Kidney glomerular epithelial cell (primary cell): ENCODE measurements around the gene LLPH.

Source experiments
- DNase-seq: peaks from one replicate; lab custom pipeline; 2025; lab: John Stamatoyannopoulos, UW

Gene LLPH

DNA sequence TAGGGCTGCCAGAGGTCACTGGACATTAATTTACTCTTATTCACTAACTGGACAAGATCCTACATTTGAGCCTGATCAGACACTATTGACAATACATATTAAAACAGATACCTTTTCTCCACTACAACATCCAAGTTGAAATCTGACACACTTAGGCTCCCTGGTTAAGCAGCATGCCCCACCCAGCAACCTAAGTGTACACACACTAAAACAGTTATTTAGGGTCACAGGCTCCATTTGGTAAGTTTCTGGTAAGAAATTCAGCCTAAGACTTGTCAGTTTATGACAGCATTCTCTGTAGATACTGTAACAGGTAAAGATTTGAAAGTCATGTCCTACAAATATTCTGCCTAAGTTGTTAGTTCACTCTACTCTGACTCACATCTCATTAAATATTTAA is 12.3 kb upstream of the LLPH start:
- no peak for DNase-seq

DNA sequence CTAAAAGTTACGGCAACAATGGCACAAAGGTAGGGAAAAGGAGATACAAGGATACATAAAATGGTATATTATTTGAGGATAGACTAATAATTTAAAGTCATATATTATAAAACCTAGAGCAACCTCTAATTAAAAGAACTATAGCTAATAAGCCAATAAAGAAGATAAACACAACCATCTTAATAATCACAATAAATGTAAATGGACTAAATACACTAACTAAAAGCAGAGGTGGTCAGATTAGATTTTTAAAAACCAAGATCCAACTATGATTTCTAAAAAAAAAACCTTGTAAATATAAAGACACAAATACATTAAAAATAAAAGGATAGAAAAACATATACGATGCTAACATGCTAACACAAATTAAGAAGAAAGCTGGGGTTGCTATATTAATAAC is 10.7 kb upstream of the LLPH start:
- no peak for DNase-seq

DNA sequence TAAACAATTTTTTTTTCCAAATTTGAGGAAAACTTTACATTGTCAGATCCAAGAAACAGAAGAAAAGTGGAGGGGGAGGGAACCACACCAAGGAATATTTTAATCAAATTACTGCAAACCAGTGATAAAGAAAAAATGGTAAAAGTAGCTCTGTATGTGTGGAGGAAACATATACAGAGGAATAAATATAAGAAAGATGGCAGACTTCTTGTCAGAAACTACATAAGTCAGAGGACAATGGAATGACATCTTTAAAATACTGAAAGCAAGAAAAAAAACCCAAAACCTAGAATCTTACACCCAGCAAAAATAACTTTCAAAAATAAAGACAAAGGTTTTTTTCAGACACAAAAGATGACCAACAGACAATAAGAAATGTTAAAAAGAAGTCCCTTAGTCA is 10.2 kb upstream of the LLPH start:
- DNase-seq = no peak

DNA sequence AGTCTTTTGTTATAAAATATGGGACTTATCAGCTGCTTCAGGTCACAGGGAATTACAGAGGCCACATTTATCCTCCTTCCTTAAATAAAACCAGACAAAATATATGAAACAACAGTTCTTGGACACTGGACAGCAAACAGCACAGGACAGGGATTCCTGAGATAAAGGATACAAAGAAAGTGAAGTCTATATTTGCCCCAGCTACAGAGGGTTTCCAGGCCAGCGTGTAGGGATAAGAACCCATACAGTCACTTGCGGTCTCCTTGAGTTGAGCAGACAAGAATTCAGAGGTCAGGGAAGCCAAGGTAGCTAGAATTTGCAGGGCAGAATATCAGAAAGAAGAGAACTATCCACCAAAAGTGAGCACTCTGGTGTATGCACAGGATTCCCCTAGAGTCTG is 8.8 kb upstream of the LLPH start:
- no peak for DNase-seq

DNA sequence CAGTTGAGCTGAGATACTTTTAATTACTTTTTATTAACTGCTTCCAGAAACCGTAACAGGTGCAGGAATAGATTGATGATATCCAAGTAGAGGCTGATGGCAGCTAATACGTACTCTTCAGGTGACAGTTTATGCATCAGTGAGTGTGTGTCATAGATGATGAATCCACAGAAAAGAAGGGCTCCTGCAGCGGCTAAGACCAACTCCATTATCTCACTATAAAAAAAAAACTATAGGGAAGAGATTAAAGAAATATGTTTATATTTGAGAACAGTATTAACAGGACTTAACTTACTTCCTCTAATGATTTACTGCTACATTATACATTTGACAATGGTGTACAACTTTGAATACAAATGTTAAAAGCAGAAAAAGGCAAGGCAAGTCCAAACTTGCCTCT is 7.4 kb upstream of the LLPH start:
- DNase-seq = no peak

DNA sequence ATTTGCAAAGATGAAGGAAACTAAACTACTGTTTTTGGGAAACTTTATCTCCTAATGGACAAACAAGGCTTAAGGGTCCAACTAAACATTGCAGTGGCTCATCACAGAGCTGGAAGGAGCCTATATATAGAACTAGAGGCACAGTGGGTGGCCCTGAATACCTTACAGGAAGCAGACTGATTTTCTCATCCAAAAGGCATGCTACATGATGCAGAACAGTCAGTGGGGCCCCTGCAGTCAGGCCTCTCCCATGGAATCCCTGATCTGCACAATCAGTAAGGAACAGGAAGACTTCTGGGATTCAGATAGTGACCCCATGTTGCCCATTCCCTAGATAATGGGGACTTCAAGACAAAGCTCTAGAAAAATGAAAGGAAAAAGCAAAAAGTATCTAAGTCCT is 1.9 kb upstream of the LLPH start:
- DNase-seq = peak; percentile 87

DNA sequence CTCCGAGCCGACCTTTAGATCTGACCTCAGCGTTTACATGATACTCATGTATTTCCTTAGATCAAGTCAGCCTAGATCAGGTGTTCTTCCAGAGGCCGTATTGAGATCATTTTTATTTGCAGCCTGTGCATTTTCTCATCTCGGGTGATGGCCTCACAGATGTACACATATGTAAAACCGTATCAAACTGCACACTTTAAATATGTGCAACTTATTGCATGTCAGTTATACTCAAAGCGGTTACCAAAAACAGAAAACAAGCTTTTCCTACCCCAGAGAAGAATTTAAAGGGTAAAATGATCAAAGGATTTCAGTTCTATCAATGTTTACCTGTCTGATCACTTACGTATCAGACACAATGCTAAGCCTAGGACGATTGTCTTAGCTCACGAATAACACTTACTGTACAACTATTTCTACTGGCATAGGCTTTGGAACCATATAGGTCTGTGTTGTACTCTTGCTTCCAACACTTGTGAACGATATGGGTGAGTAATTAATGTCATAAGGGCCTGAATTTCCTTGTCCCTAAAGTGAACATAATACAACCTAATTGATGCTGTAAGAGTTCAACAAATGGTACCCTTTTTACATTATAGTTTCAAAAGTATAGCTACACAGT is 628 bp upstream of the LLPH start:
- DNase-seq = no peak

DNA sequence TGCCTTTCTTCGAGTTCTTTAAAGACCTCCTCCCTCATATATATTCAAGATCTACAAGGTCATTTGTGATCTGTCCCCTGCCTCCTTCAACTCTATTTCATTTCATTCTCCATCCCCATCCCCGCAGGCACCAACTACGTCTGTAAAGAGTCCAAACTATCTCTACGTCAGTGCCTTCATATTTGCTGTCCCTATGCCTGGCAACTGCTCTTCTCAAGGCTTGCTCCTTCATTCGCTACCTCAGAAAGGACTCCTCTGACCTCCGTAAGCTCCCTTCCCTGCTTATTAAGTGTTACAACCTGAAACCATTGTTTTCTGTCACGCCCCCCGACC is 650 bp downstream of the LLPH start:
- no peak for DNase-seq

DNA sequence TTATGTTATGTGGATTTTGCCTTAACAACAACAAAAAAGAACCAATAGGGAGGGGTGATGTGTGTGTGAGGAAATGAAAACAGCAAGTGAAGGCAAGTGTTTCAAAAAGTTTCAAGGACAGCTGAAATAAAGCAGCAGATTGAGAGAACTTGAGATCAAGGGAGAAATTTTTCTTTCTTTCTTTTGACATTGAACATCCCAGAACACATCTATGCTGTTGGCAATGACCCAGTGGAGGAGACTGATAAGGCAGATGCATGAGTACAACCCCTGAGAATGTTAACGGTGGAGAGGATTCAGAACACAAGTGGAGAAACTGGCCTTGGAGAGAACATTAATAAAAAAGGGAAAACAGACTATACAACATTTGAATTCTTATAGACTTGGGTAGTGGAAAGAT is 2.9 kb downstream of the LLPH start:
- DNase-seq = no peak

DNA sequence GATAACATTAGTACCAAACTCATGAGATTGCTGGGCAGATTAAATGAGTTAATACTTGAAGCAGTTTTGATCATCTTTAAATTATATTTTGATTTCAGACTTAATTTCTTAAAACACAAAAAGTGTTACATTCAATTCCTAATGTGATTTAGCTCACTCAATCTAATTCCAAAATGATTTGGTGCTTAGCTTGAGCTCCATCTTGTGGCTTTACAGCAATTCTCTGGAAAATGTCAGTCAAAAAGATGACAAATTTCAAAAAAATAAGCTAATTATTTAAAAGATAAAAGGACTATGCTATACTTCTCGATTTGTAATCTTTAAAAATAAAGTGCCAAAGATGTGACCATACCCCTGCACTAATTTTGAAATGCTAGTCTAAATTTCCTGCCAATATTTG is 10.1 kb downstream of the LLPH start:
- DNase-seq = no peak

DNA sequence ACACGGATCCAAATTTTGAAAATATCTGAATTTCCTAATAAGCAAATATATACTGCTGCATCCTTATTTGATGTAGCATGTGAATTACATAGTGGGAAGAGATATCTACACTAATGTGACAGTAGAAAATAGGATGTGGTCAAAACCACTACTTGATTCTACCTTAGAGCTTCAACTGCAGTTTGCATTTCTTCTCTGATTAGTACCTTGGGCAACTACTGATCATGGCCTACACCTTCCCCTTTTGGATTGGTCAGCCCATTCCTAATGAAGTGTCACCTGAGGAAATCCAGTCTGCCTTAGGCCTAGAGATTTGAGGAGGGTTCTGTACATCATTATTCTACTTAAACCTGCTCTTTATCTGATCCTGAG is 10.7 kb downstream of the LLPH start:
- DNase-seq = no peak

DNA sequence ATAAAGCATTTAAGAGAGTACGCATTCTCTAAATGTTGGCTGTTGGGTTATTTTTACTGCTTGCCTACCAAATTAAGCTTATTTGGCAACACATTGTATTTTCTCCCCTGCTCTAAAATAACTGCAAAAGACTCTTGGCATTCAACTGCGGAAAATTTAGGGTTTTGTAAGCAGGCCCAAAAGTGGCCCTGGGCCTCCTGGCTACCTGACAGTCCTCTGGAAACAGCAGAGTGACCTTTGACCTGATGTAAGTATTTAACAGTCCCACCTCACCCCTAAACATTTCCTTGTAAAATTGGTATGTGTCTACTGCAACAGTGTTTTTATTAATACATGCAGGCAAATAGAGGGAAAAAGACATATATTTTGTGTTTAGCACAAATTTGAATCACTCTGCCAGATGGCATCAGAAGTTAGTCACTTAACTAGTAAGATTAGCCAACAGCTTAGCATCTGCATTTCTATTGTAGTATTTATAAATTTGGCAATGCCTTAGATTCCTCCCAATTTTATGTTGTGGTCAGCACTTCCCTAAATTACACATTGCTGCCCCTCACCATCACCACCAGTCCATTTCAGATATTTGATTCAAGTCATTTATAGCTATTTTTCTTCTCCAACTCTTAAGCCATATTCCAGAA is 11.2 kb downstream of the LLPH start:
- DNase-seq = no peak

DNA sequence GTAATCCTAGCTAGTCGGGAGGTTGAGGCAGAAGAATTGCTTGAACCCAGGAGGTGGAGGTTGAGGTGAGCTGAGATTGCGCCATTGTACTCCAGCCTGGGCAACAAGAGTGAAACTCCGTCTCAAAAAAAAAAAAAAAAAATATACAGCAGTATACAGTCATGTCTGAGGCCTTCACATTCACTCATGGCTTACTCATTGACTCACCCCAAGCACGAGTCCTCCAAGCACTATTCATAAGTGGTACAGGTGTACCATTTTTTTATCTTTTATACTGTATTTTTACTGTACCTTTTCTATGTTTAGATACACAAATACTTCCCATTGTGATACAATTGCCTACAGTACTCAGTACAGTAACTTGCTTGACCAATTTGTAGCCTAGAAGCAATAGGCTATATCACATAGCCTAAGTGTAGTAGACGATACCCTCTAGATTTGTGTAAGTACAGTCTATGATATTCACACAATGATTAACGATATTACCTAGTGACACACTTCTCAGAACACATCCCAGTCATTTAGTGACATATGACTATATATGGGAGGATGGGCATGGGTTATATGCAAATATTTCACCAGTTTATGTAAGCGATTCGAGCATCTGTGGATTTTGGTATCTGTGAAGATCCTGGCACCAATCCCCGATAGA is 12.2 kb downstream of the LLPH start:
- DNase-seq = no peak

DNA sequence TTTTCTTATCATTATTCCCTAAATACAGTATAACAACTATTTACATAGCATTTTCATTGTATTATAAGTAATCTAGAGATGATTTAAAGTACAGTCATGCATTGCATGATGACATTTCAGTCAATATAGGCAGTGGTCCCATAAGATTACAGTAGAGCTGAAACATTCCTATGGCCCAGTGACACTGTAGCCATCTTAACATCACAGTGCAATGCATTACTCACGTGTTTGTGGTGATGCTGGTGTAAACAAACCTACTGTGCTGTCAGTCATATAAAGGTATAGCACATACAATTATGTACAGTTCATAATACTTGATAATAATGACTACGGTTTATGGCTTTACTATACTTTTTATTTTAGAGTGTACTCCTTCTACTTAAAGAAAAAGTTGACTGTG is 13.3 kb downstream of the LLPH start:
- DNase-seq = no peak

DNA sequence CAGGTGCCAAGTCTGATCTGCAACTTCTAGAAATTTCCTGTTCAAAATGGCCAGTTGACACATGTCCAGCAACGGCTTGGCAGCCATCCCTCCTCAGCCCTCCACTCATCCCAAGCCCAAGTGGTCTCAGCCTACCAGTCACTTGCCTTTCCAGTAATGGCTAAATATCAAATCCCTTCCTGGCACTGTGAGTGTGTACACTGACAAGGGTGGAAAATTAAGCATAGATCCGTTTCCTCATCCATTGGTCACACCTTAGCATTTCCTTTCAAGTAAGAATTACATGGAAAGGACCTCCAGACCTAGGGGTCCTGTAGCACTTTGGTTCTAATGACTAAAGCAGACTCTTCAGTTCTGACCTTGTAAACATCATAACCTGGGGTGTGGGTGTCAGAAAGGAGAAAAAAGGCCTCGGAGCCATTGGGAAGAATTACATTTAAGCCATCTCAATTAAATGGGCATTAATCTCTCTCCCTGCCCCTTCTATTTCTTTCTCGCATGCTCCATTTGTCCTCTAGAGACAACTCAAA is 15.4 kb downstream of the LLPH start:
- no peak for DNase-seq

DNA sequence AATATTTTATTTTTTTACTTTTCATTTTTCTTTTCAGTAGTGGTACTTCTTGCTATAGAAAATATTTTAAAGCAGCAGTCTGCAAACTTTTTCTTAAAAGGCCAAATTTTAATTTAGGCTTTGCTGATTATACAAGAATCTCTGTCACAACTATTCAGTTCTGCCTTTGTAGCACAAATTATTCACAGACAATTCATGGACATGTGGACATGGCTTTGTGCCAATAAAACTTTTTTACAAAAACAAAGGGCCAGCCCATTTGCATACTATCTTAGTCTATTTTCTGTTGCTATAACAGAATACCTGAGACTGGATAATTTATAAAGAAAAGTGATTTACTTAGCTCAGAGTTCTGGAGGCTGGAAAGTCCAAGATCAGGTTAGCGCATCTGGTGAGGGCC is 17.1 kb downstream of the LLPH start:
- no peak for DNase-seq

DNA sequence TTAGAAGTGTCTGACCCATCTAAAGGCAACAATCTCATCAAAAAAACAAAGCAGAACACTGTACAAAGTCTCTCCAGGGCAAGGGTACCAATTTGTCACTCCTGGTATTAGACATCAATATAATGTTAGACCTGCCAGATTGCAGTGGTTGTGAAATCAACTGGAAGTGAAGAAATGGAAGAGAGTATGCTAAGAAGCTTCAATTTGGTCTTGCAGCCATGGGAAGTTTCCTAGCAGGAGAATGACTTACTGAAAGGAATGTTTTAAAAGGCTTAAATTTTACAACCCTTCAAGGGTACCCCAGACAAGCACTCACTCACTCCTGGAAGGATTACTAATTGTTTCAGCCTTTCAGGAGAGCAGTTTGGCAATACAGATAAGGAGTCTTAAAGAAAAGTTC is 18.9 kb downstream of the LLPH start:
- DNase-seq = no peak

DNA sequence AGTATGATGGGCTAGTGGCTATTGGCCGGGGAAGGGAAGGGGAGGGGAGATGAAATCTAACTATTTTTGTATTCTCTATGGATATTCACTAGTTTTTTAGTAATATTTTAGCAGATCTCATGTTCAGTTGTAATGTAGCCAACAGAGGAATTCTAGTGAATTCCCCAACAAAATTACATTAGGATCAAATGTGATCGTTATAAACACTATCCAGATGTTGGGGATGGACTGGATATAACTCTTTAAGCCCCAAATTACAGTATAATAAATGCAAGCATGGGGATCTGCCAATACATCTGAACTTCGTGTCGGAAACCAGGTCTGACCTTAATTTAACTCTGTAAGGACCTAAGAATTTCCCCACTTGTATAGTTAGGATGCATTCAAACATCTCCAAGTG is 21.5 kb downstream of the LLPH start:
- no peak for DNase-seq

DNA sequence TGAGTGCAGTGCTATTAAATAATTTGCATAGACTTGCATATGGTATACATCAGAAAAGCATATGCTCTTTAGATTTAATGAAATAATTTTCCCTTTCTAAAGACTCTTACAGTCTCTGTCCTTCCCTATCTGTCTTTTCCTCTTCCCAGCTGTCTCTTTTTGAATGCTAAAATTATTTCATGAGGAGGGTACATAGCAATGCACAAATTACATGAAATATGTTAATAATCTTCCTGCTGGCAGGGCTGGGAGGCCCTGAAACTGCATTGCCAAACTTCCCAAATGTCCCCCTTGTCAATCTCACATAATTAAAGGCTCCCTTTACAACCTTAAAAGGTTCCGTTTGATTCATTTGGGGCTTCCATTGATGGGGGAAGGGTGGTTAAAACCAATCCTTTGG is 22.2 kb downstream of the LLPH start:
- no peak for DNase-seq

DNA sequence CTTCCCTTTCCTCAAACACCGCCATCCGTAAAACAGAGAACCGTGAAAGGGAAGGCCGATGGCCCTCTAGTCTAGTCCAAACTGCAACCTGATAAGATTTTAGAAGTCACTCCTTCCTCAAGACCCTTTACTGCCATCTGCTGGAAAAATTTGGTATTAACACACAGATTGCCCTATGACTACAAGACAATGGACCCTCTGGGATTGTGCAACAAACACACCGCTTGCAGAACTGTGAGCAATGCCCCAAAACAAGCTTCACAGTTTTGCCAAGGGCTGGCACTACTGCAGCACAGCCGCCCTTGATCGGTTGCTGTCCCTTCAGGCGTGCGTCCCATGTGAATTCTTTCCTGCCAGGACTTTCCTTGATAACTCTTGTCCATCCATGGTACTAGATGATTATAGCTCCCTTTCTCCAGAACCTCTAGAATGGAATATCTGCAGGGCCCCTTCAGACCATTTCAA is 23.1 kb downstream of the LLPH start:
- peak; percentile 85 for DNase-seq

DNA sequence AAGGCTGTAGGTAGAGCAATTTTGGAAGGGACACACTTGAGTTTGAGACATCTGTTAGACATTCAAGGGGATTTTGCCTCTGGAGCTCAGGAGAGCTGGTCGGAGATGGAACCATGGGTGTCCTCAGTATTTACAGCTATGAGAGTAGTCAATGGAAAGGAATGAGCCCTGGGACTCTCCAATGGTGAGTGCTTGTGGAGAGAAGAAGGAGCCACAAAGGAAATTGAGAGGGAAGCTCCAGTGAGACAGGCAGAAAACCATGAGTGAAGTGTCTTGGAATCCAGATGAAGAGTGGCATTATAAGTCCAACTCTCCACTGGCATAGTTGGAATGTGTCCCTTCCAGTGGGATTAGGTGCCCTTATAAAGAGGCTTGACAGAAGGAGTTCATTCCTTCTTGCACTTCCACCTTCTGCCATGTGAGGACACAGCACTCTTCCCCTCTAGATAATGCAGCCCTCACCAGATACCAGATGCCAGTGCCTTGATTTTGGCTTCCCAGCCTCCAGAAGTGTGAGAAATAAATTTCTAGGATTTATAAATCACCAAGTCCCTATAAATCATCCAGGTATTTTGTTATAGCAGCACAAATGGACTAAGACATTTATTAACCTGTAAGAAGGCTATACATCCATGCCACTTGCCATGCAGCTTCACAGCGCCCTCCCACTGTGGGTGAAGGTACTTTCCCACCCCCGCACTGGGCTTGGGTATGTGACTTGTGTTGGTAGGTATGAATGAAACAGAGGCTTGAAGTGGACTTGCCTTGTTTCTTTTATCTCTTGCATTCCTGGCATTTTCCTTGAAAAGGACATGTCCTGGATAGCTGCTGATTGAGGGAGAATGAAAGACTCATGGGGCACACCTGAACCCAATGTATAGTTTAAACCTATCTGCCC is 27.3 kb downstream of the LLPH start:
- DNase-seq = no peak

DNA sequence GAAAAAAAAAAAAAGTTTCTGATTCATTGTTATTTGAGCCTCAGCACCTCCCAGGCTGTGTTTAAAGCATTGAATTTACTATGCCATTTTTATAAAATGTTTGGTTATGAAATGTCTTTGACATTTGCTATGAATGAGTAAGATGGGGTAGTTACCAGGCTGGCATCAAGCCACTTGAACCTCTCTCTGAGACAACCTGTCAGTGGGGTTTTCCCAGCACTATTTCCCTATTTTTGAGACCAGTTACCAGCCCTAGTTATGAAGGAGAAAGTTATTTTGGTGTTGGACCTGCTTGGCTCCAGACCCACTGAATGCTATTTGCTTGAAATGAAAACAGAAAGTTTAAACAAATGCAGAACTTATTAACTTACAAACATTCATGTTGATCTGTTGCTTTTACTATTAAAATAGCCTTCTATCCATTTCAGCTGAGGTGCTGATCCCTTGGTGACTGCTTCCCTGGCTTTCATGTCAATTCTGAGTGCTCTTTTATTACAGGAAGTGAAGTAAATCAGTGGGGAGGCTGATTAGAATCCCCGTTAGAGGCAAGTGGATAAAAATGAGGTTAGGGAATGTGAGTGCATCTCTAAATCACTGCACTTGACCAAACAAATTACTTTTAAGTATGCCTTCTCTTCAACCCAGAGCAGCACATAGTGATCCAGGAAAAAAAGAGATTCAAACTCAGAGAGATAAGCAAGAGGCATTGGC is 37.8 kb downstream of the LLPH start:
- peak; percentile 35 for DNase-seq
